SK-N-MC (cell line): ENCODE results near the gene KCNMA1.

Experiments used
- EZH2 ChIP-seq: fragments of 200-600 bp; sonication (generic); IDR thresholded peaks from one replicate; pipeline ENCODE4 v1.6.1; 2017; ENCODE audit warnings: antibody characterized with exemption
- FOXP2 ChIP-seq: optimal IDR thresholded peaks from 2 replicates; pipeline ENCODE3; 2011; ENCODE audit warnings: mild to moderate bottlenecking, moderate library complexity; ENCODE audit not compliant: insufficient read depth; ENCODE audit errors: extremely low read length, control extremely low read depth
- POLR2AphosphoS5 ChIP-seq: IDR thresholded peaks from 2 replicates; pipeline ENCODE4 v1.6.1; 2012; ENCODE audit warnings: mild to moderate bottlenecking, low read depth, low read length, borderline replicate concordance

GRCh38 chr10:77413231-77413630 lies 224.4 kb downstream of the KCNMA1 start:
- TF ChIP-seq POLR2AphosphoS5 (no peak), EZH2 (no peak), FOXP2 (no peak)
